ENCODE data around the gene E2F6.

E2F6 gene, protein sequence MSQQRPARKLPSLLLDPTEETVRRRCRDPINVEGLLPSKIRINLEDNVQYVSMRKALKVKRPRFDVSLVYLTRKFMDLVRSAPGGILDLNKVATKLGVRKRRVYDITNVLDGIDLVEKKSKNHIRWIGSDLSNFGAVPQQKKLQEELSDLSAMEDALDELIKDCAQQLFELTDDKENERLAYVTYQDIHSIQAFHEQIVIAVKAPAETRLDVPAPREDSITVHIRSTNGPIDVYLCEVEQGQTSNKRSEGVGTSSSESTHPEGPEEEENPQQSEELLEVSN

DNA sequence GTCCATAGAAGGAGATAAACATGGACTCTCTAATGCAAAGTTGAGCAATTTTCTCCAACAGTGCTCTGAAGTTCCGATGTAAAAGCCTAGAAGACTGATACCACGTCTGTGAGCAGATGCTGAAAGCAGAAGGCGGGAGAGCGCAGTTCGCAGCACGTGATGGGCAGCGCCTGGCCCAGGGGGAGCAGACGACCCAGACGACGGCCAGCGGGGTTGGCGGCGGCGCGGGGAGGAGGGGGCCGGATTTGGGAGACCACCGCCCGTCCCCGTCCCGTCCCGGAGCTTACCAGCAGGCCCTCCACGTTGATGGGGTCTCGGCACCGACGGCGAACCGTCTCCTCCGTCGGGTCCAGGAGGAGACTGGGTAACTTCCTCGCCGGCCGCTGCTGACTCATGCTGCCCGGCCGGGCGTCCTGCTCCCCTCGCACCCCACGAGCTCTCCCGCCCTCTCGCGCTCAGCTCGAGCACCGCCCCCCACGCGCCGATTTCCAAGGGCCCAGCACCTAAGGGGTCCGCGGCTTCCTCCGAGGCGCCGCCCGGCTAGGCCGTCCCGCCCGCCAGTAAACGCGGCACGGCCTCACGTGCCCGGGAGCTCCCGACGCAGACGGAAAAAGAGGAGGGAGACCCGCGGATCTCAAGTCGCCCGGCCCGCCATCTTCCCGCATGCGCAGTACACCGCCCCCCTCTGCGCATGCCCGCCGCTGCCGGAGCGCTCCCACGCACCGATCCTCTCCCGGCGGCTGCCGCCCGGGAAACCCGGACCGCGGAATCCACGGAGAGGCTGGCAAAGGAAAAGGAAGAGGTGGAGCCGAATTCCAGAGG, at the start of gene E2F6:
E2F6 (minus strand) TSS at position 677 of the 822 bp plus-strand sequence; CDS start at position 395, 282 bp downstream.
- H3K4me1 ChIP-seq (ENCODE audit: control insufficient read depth in 2 of 2, insufficient read depth in 2 of 2, low read length in 2 of 2): peaks cover 12 to 17% of the 10 kb centered on the region in 2 donors
- no peaks in the 10 kb centered on the region for H3K9me3 ChIP-seq (ENCODE audit: control insufficient read depth in 2 of 2, low read length in 2 of 2)
- H3K9ac ChIP-seq (ENCODE audit: low read depth in 1 of 2, low read length in 2 of 2): peak within 1 kb of the TSS; percentile 70 to 79
- H3K27ac ChIP-seq (ENCODE audit: low read depth in 2 of 2, low read length in 2 of 2): peak within 1 kb of the TSS; percentile 78 to 82
- no peaks in the 10 kb centered on the region for H3K36me3 ChIP-seq (ENCODE audit: control insufficient read depth in 2 of 2, insufficient read depth in 2 of 2, low read length in 2 of 2)
- H3K27me3 ChIP-seq (ENCODE audit: control insufficient read depth in 2 of 2, insufficient read depth in 2 of 2, low read length in 2 of 2): no peaks in the 10 kb centered on the region
- H3K4me3 ChIP-seq (ENCODE audit: low read length in 2 of 2): peak within 1 kb of the TSS; percentile 88 to 89

DNA sequence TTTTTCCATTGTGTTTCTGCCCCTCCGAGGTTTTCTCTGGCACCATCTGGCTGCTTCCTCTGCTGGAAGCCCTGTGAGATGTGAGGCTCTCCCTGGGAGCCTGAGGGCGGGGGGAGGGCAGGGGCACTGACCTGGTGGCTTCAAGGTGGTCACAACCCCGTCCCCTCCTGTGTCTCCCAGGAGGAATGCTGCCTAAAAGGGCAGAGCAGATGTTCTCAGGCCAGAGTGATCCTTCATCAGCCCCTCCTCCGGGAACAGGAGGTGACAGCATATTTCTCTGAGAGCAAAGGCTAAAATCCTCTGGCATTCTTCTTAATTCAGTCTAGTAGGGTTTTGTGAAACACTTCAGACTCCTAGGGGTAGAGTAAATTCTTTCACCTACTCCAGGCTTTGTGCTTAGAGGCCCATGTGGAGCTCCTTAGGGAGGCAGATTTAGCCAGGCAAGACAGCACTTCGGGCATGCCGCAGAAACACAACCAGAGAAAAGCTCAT, 49.6 kb upstream of the E2F6 start:
- Histone ChIP-seq H3K4me3 (ENCODE audit: low read length in 2 of 2) (no peak overlapping the region), H3K27ac (ENCODE audit: low read depth in 2 of 2, low read length in 2 of 2) (no peak overlapping the region), H3K9me3 (ENCODE audit: control insufficient read depth in 2 of 2, low read length in 2 of 2) (no peaks in the 10 kb centered on the region), H3K27me3 (ENCODE audit: control insufficient read depth in 2 of 2, insufficient read depth in 2 of 2, low read length in 2 of 2) (no peaks in the 10 kb centered on the region), H3K9ac (ENCODE audit: low read depth in 1 of 2, low read length in 2 of 2) (no peak overlapping the region), H3K4me1 (ENCODE audit: control insufficient read depth in 2 of 2, insufficient read depth in 2 of 2, low read length in 2 of 2) (no peaks in the 10 kb centered on the region), H3K36me3 (ENCODE audit: control insufficient read depth in 2 of 2, insufficient read depth in 2 of 2, low read length in 2 of 2) (no peaks in the 10 kb centered on the region)

DNA sequence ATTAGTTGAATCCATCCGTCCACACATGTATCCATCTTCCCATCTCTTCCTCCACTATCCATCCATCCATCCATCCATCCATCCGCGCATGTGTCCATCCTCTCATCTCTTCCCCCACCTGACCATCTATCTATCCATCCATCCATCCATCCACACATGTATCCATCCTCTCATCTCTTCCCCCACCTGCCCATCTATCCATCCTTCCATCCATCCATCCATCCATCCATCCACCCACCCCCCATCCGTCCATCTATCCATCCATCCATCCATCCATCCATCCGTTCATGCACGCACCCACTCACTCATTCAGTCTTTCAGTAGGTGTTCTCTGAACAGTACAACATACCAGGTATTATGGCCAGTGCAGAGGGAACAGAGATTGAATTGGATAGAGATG, 48.9 kb upstream of the E2F6 start:
- no peaks in the 10 kb centered on the region for H3K4me1 ChIP-seq (ENCODE audit: control insufficient read depth in 2 of 2, insufficient read depth in 2 of 2, low read length in 2 of 2)
- peaks cover 0 to 3% of the 10 kb centered on the region in 2 donors for H3K27me3 ChIP-seq (ENCODE audit: control insufficient read depth in 2 of 2, insufficient read depth in 2 of 2, low read length in 2 of 2)
- H3K27ac ChIP-seq (ENCODE audit: low read depth in 2 of 2, low read length in 2 of 2): no peak overlapping the region
- no peak overlapping the region for H3K4me3 ChIP-seq (ENCODE audit: low read length in 2 of 2)
- no peaks in the 10 kb centered on the region for H3K36me3 ChIP-seq (ENCODE audit: control insufficient read depth in 2 of 2, insufficient read depth in 2 of 2, low read length in 2 of 2)
- H3K9ac ChIP-seq (ENCODE audit: low read depth in 1 of 2, low read length in 2 of 2): no peak overlapping the region
- H3K9me3 ChIP-seq (ENCODE audit: control insufficient read depth in 2 of 2, low read length in 2 of 2): no peaks in the 10 kb centered on the region

DNA sequence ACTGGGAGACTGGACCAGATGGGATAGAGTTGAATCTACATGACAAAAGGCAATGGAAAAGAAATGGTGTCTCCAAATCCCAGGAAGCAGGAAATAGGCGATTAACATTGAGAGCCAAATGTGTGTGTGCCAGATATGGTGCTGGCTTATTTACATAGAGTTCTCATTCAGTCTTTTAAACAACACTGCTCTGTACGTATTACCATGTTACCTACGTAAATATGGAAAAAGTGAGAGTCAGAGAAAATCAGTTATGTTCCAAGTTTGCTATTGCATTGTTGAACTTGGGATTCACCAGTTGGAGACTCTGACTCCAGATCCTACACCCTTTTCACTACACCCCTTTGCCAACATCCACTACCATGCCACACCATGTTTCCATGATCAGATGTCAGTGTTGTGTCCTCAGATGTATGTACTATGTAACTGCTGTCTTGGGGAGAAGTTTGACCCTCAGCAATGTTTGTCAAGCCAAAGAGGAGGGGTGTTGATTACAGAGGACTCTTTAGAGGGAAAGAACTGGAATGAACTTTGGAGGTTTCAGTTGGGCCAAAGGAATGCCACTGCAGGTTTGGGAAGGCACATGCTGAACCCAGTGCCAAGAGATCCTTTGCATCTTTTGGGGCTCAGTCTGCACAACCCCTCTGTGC, 48.2 kb upstream of the E2F6 start:
- Histone ChIP-seq H3K9me3 (ENCODE audit: control insufficient read depth in 2 of 2, low read length in 2 of 2) (no peaks in the 10 kb centered on the region), H3K4me1 (ENCODE audit: control insufficient read depth in 2 of 2, insufficient read depth in 2 of 2, low read length in 2 of 2) (no peaks in the 10 kb centered on the region), H3K36me3 (ENCODE audit: control insufficient read depth in 2 of 2, insufficient read depth in 2 of 2, low read length in 2 of 2) (no peaks in the 10 kb centered on the region), H3K9ac (ENCODE audit: low read depth in 1 of 2, low read length in 2 of 2) (no peak overlapping the region), H3K27ac (ENCODE audit: low read depth in 2 of 2, low read length in 2 of 2) (no peak overlapping the region), H3K4me3 (ENCODE audit: low read length in 2 of 2) (no peak overlapping the region), H3K27me3 (ENCODE audit: control insufficient read depth in 2 of 2, insufficient read depth in 2 of 2, low read length in 2 of 2) (peaks cover 0 to 3% of the 10 kb centered on the region in 2 donors)

DNA sequence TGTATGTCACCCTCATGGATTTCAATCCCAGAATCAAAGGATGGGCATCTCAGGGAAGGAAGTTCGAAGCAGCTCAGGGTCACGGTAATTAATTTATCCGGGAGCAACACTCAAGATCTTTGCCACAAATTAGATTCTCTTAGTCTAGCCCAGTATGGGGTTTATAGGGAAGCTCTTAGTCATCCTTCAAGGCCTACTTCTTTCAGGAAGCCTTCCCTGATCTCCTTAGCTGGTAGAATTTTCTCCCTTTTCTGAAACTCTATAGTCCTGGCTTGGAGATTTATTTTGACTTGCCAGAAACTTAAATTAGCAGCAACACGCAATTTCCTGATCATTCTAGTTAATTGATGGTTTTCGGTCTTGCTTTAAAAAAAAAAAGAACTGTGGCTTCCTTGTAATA, 47.4 kb upstream of the E2F6 start:
- H3K27me3 ChIP-seq (ENCODE audit: control insufficient read depth in 2 of 2, insufficient read depth in 2 of 2, low read length in 2 of 2): peaks cover 0 to 3% of the 10 kb centered on the region in 2 donors
- H3K9me3 ChIP-seq (ENCODE audit: control insufficient read depth in 2 of 2, low read length in 2 of 2): no peaks in the 10 kb centered on the region
- no peak overlapping the region for H3K27ac ChIP-seq (ENCODE audit: low read depth in 2 of 2, low read length in 2 of 2)
- no peak overlapping the region for H3K9ac ChIP-seq (ENCODE audit: low read depth in 1 of 2, low read length in 2 of 2)
- H3K4me3 ChIP-seq (ENCODE audit: low read length in 2 of 2): no peak overlapping the region
- H3K4me1 ChIP-seq (ENCODE audit: control insufficient read depth in 2 of 2, insufficient read depth in 2 of 2, low read length in 2 of 2): no peaks in the 10 kb centered on the region
- no peaks in the 10 kb centered on the region for H3K36me3 ChIP-seq (ENCODE audit: control insufficient read depth in 2 of 2, insufficient read depth in 2 of 2, low read length in 2 of 2)

DNA sequence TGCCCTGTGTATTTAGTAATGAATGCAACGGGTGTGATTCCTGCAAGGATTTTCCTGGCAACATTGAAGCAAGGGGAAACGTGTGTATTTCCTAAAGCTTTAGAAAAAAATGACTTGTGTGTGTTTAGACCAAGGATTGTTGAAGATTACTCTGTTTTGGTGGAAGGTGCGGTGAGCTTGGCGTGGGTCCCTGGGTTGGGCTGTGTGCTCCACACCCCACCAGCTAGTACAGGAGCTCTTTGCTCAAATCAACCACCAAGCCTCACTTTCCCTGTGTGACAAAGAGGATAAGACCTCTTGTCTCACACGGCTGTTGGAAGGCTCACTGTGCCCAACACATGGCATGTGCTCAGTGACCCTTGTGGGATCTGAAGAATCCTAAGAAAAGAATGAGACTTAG, 46.5 kb upstream of the E2F6 start:
- H3K36me3 ChIP-seq (ENCODE audit: control insufficient read depth in 2 of 2, insufficient read depth in 2 of 2, low read length in 2 of 2): no peaks in the 10 kb centered on the region
- no peak overlapping the region for H3K9ac ChIP-seq (ENCODE audit: low read depth in 1 of 2, low read length in 2 of 2)
- H3K4me3 ChIP-seq (ENCODE audit: low read length in 2 of 2): no peak overlapping the region
- no peak overlapping the region for H3K27ac ChIP-seq (ENCODE audit: low read depth in 2 of 2, low read length in 2 of 2)
- peaks cover 0 to 3% of the 10 kb centered on the region in 2 donors for H3K27me3 ChIP-seq (ENCODE audit: control insufficient read depth in 2 of 2, insufficient read depth in 2 of 2, low read length in 2 of 2)
- H3K4me1 ChIP-seq (ENCODE audit: control insufficient read depth in 2 of 2, insufficient read depth in 2 of 2, low read length in 2 of 2): peaks cover 0 to 3% of the 10 kb centered on the region in 2 donors
- H3K9me3 ChIP-seq (ENCODE audit: control insufficient read depth in 2 of 2, low read length in 2 of 2): no peaks in the 10 kb centered on the region

DNA sequence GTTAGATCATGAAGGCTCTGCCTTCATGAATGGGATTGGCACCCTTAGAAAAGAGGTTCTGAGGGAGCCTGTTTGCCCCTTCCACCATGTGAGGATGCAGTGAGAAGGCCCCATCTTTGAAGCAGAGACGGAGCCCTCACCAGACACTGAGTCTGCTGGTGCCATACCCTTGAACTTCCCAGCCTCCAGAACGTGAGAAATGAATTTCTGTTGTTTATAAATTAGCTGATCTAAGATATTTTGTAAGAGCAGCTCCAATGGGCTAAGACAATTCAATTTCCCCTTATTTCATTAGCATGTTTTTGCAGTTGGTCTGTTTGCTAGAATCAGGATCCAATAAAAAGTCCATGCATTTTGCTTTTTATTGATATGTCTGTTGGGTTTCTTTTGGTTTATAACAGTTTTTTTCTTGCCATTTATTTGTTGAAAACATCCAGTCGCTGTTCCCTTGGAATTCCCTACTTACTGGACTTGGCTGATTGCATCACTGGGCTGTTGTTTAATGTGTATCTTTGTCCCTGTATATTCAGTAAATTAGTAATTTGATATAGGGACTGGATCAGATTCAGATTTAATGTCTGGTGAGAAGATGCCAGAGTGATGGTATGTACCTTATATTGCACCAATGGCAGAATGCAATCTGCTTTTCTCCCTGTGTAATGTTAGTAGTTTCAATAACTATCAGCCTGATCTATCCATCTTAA, 43.8 kb upstream of the E2F6 start:
- Histone ChIP-seq H3K27me3 (ENCODE audit: control insufficient read depth in 2 of 2, insufficient read depth in 2 of 2, low read length in 2 of 2) (peaks cover 0 to 3% of the 10 kb centered on the region in 2 donors), H3K27ac (ENCODE audit: low read depth in 2 of 2, low read length in 2 of 2) (no peak overlapping the region), H3K36me3 (ENCODE audit: control insufficient read depth in 2 of 2, insufficient read depth in 2 of 2, low read length in 2 of 2) (no peaks in the 10 kb centered on the region), H3K4me1 (ENCODE audit: control insufficient read depth in 2 of 2, insufficient read depth in 2 of 2, low read length in 2 of 2) (peaks cover 0 to 3% of the 10 kb centered on the region in 2 donors), H3K4me3 (ENCODE audit: low read length in 2 of 2) (no peak overlapping the region), H3K9me3 (ENCODE audit: control insufficient read depth in 2 of 2, low read length in 2 of 2) (no peaks in the 10 kb centered on the region), H3K9ac (ENCODE audit: low read depth in 1 of 2, low read length in 2 of 2) (no peak overlapping the region)

DNA sequence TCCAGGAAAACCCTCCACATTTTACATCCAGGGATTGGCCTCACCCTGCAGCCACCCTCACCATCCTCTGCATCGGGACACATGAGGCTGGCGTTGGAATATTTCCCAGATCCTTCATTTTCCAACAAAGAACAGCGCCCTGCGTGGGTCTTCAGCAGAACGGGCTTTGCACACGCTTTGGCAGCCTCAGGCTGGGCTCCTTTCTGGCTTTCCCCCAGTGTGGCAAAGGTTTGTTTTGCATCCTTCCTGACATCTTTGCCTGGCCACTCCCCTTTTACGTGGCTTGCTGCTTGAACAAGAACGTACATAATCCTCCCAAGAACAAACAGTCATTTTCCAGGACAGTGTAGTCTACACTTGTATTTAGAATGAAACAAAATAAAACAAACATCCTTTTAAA, 42.3 kb upstream of the E2F6 start:
- Histone ChIP-seq H3K36me3 (ENCODE audit: control insufficient read depth in 2 of 2, insufficient read depth in 2 of 2, low read length in 2 of 2) (no peaks in the 10 kb centered on the region), H3K4me1 (ENCODE audit: control insufficient read depth in 2 of 2, insufficient read depth in 2 of 2, low read length in 2 of 2) (peaks cover 0 to 3% of the 10 kb centered on the region in 2 donors), H3K9ac (ENCODE audit: low read depth in 1 of 2, low read length in 2 of 2) (no peak overlapping the region), H3K27me3 (ENCODE audit: control insufficient read depth in 2 of 2, insufficient read depth in 2 of 2, low read length in 2 of 2) (peaks cover 0 to 3% of the 10 kb centered on the region in 2 donors), H3K4me3 (ENCODE audit: low read length in 2 of 2) (no peak overlapping the region), H3K27ac (ENCODE audit: low read depth in 2 of 2, low read length in 2 of 2) (no peak overlapping the region), H3K9me3 (ENCODE audit: control insufficient read depth in 2 of 2, low read length in 2 of 2) (no peaks in the 10 kb centered on the region)

DNA sequence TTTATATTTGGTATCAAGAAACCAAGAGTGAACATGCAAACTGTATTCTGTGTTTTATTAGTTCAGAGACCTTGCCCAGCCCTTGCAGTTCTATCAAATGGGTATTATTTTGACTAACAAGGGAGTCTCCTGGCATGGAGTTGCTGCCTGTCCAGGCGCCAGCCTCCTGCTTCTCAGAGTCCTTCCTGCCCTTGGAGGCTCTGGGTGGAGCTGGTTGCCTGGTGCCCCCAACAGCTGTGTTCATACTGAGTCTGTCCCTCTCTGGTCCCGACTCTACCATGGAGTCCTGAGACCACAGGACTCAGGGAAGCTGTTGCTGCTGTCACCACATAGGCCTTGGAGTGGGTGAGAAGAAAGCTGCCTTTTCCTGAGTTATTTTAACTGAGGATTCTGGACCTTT, 41.6 kb upstream of the E2F6 start:
- Histone ChIP-seq H3K27me3 (ENCODE audit: control insufficient read depth in 2 of 2, insufficient read depth in 2 of 2, low read length in 2 of 2) (peaks cover 0 to 3% of the 10 kb centered on the region in 2 donors), H3K9ac (ENCODE audit: low read depth in 1 of 2, low read length in 2 of 2) (no peak overlapping the region), H3K36me3 (ENCODE audit: control insufficient read depth in 2 of 2, insufficient read depth in 2 of 2, low read length in 2 of 2) (no peaks in the 10 kb centered on the region), H3K9me3 (ENCODE audit: control insufficient read depth in 2 of 2, low read length in 2 of 2) (no peaks in the 10 kb centered on the region), H3K4me1 (ENCODE audit: control insufficient read depth in 2 of 2, insufficient read depth in 2 of 2, low read length in 2 of 2) (peaks cover 0 to 3% of the 10 kb centered on the region in 2 donors), H3K27ac (ENCODE audit: low read depth in 2 of 2, low read length in 2 of 2) (peak overlapping the region in 1 of 2 donors; percentile 2), H3K4me3 (ENCODE audit: low read length in 2 of 2) (no peak overlapping the region)

Data from mucosa of rectum (tissue), 2 donors.